Loucy (cell line): Measurements from ENCODE around the gene RANBP17.

Experiments used
- H2AFZ ChIP-seq: fragments of 200-600 bp; sonication (generic); 2 replicates; pipeline ENCODE4 v1.6.0; 2016; ENCODE audit warnings: antibody characterized with exemption, mild to moderate bottlenecking, low read length, moderate library complexity
- H3F3A ChIP-seq: fragments of 200-600 bp; 2 replicates; pipeline ENCODE4 v1.6.0; 2016; ENCODE audit warnings: antibody characterized with exemption, low read depth, mild to moderate bottlenecking
- H3K27me3 ChIP-seq: fragments of 200-600 bp; sonication (generic); 2 replicates; pipeline ENCODE4 v1.6.1; 2014; ENCODE audit warnings: low read length, mild to moderate bottlenecking; ENCODE audit not compliant: insufficient read depth, poor library complexity, severe bottlenecking
- H3K36me3 ChIP-seq: fragments of 200-600 bp; sonication (generic); 2 replicates; pipeline ENCODE4 v1.6.1; 2016; ENCODE audit warnings: low read length; ENCODE audit not compliant: insufficient read depth
- H3K4me1 ChIP-seq: fragments of 200-600 bp; sonication (generic); 2 replicates; pipeline ENCODE4 v1.5.1; 2014; ENCODE audit warnings: low read length, mild to moderate bottlenecking; ENCODE audit not compliant: insufficient read depth, poor library complexity, severe bottlenecking
- H3K4me2 ChIP-seq: fragments of 200-600 bp; sonication (generic); 2 replicates; pipeline ENCODE4 v1.6.0; 2014; ENCODE audit warnings: antibody characterized with exemption, low read length, low read depth, mild to moderate bottlenecking; ENCODE audit not compliant: poor library complexity, severe bottlenecking
- H3K4me3 ChIP-seq: fragments of 200-600 bp; sonication (generic); 2 replicates; pipeline ENCODE4 v1.5.1; 2014; ENCODE audit warnings: low read length, mild to moderate bottlenecking, mixed read lengths; ENCODE audit not compliant: poor library complexity, severe bottlenecking
- H3K79me2 ChIP-seq: fragments of 200-600 bp; sonication (generic); 2 replicates; pipeline ENCODE4 v1.6.1; 2014; ENCODE audit warnings: low read length; ENCODE audit not compliant: insufficient read depth
- H3K9ac ChIP-seq: fragments of 200-600 bp; sonication (generic); 2 replicates; pipeline ENCODE4 v1.6.0; 2014; ENCODE audit warnings: mild to moderate bottlenecking, low read depth, low read length, moderate library complexity; ENCODE audit not compliant: poor library complexity, severe bottlenecking
- H3K9me2 ChIP-seq: fragments of 200-600 bp; sonication (generic); replicated peaks from 2 replicates; pipeline ENCODE4 v1.6.1; 2016; ENCODE audit warnings: low read depth, low read length, mixed read lengths
- H3K9me3 ChIP-seq: fragments of 200-600 bp; sonication (generic); 2 replicates; pipeline ENCODE4 v1.6.1; 2014; ENCODE audit warnings: mild to moderate bottlenecking, antibody characterized with exemption, low read length, low read depth; ENCODE audit not compliant: insufficient read depth
- H4K20me1 ChIP-seq: fragments of 200-600 bp; sonication (generic); 2 replicates; pipeline ENCODE4 v1.6.0; 2014; ENCODE audit warnings: antibody characterized with exemption, low read length, mild to moderate bottlenecking; ENCODE audit not compliant: insufficient read depth, poor library complexity, severe bottlenecking
- CTCF ChIP-seq: fragments of 200-600 bp; sonication (generic); conservative IDR thresholded peaks from 2 replicates; pipeline ENCODE4 v1.5.1; 2014; ENCODE audit warnings: mild to moderate bottlenecking, antibody characterized with exemption, low read length
- EZH2phosphoT487 ChIP-seq: fragments of 200-600 bp; IDR thresholded peaks from 2 replicates; pipeline ENCODE4 v1.6.1; 2018; ENCODE audit warnings: antibody characterized with exemption, mild to moderate bottlenecking, moderate library complexity, borderline replicate concordance

The RANBP17 gene

GRCh38 chr5:171226096-171226754, 364.4 kb downstream of the RANBP17 start:
- Histone ChIP-seq H3K79me2 (no peaks in the 10 kb centered on the region), H3F3A (no peaks in the 10 kb centered on the region), H3K9me3 (no peaks in the 10 kb centered on the region), H3K36me3 (no peaks in the 10 kb centered on the region), H3K27me3 (no peaks in the 10 kb centered on the region), H3K9ac (no peak overlapping the region), H4K20me1 (no peaks in the 10 kb centered on the region), H3K4me3 (peak overlapping the region; percentile 25), H2AFZ (no peak overlapping the region), H3K9me2 (no peaks in the 10 kb centered on the region), H3K4me1 (peaks cover 32% of the 10 kb centered on the region), H3K4me2 (peak overlapping the region; percentile 70)
- TF ChIP-seq CTCF (peak; percentile 56), EZH2phosphoT487 (no peak)

DNA sequence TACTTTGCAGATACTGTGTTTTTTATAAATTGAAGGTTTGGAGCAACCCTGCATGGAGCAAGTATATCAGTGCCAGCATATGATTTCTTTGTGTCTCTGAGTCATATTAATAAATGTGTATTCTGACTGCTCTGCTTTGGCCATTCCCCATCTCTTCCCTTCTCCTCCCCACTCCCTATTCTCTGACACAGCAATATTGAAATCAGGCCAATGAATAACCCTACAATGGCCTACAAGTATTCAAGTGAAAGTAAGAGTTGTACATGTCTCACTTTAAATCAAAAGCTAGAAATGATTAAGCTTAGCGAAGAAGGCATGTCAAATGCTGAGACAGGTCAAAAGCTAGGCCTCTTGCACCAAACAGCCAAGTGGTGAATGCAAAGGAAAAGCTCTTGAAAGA, 365.0 kb downstream of the RANBP17 start:
- no peaks in the 10 kb centered on the region for H3F3A ChIP-seq
- H3K4me3 ChIP-seq: no peak overlapping the region
- H3K4me1 ChIP-seq: peaks cover 32% of the 10 kb centered on the region

GRCh38 chr5:171236651-171237050, 374.8 kb downstream of the RANBP17 start:
- no peaks in the 10 kb centered on the region for H3K9me3 ChIP-seq
- no peaks in the 10 kb centered on the region for H3K27me3 ChIP-seq
- no peak overlapping the region for H3K4me3 ChIP-seq
- no peak for TF ChIP-seq EZH2phosphoT487
- TF ChIP-seq CTCF: no peak
- H3K4me1 ChIP-seq: no peaks in the 10 kb centered on the region
- no peaks in the 10 kb centered on the region for H3K79me2 ChIP-seq
- no peak overlapping the region for H3K4me2 ChIP-seq
- no peak overlapping the region for H2AFZ ChIP-seq
- no peaks in the 10 kb centered on the region for H3K36me3 ChIP-seq
- no peak overlapping the region for H3K9ac ChIP-seq
- no peaks in the 10 kb centered on the region for H3F3A ChIP-seq
- H4K20me1 ChIP-seq: no peaks in the 10 kb centered on the region
- no peaks in the 10 kb centered on the region for H3K9me2 ChIP-seq

More for the DNA sequence above, 365.0 kb downstream of the RANBP17 start:
- no peak overlapping the region for H3K9ac ChIP-seq
- no peak overlapping the region for H2AFZ ChIP-seq
- H3K27me3 ChIP-seq: no peaks in the 10 kb centered on the region
- H3K79me2 ChIP-seq: no peaks in the 10 kb centered on the region
- no peak overlapping the region for H3K4me2 ChIP-seq
- no peaks in the 10 kb centered on the region for H4K20me1 ChIP-seq
- H3K9me3 ChIP-seq: no peaks in the 10 kb centered on the region
- TF ChIP-seq EZH2phosphoT487: no peak
- no peak for TF ChIP-seq CTCF
- no peaks in the 10 kb centered on the region for H3K36me3 ChIP-seq
- no peaks in the 10 kb centered on the region for H3K9me2 ChIP-seq
